Endothelial cell (in vitro differentiated cells): Measurements from ENCODE around the gene GAB4. TPM values are rescaled to one million over a fixed set of nuclear protein-coding genes. Genes with fewer than 3 reads are reported as not detected.
"Not testable (repeated sequence)": the region's sequence is repeated elsewhere in the genome, so short reads cannot be mapped to it uniquely, and the experiment has no call there.

Experiments
- DNase-seq: peaks from one replicate; pipeline ENCODE4 v3.0.0; 2021; ENCODE audit warnings: low spot score
- H3K27ac Mint-ChIP-seq: one replicate; pipeline ENCODE4 v1.8.0; 2021; ENCODE audit warnings: mixed read lengths, inconsistent platforms; ENCODE audit not compliant: unreplicated experiment
- H3K27me3 Mint-ChIP-seq: one replicate; pipeline ENCODE4 v1.8.0; 2021; ENCODE audit warnings: mild to moderate bottlenecking, moderate library complexity, mixed read lengths, inconsistent platforms; ENCODE audit not compliant: unreplicated experiment
- H3K36me3 Mint-ChIP-seq: one replicate; pipeline ENCODE4 v1.8.0; 2021; ENCODE audit warnings: mild to moderate bottlenecking, low read depth, mixed read lengths, inconsistent platforms; ENCODE audit not compliant: unreplicated experiment
- H3K4me1 Mint-ChIP-seq: one replicate; pipeline ENCODE4 v1.8.0; 2021; ENCODE audit warnings: mild to moderate bottlenecking, mixed read lengths, inconsistent platforms; ENCODE audit not compliant: unreplicated experiment
- H3K4me3 Mint-ChIP-seq: one replicate; pipeline ENCODE4 v1.8.0; 2021; ENCODE audit warnings: mild to moderate bottlenecking, mixed read lengths, inconsistent platforms; ENCODE audit not compliant: unreplicated experiment
- H3K9me3 Mint-ChIP-seq: one replicate; pipeline ENCODE4 v1.8.0; 2021; ENCODE audit warnings: mixed read lengths, inconsistent platforms; ENCODE audit not compliant: unreplicated experiment
- total RNA-seq: library from RNA; stranded (reverse); fragmentation: NEBNext Ultra II Directional; extraction: Animal tissue kit (Norgen Biotek cat#: 25700); gene quantifications from one replicate; pipeline ENCODE4 v1.2.1, GENCODE V29; 2021; ENCODE audit not compliant: unreplicated experiment
- TF ChIP-seq, protein P1 (sequence below): fragments of 200-600 bp; sonication (generic); IDR thresholded peaks from one replicate; pipeline ENCODE4 v1.5.0; 2021; ENCODE audit warnings: antibody characterized with exemption; ENCODE audit not compliant: unreplicated experiment

Gene GAB4
- total RNA-seq, 1 donor from 2014 or later, result 0.36 TPM

DNA sequence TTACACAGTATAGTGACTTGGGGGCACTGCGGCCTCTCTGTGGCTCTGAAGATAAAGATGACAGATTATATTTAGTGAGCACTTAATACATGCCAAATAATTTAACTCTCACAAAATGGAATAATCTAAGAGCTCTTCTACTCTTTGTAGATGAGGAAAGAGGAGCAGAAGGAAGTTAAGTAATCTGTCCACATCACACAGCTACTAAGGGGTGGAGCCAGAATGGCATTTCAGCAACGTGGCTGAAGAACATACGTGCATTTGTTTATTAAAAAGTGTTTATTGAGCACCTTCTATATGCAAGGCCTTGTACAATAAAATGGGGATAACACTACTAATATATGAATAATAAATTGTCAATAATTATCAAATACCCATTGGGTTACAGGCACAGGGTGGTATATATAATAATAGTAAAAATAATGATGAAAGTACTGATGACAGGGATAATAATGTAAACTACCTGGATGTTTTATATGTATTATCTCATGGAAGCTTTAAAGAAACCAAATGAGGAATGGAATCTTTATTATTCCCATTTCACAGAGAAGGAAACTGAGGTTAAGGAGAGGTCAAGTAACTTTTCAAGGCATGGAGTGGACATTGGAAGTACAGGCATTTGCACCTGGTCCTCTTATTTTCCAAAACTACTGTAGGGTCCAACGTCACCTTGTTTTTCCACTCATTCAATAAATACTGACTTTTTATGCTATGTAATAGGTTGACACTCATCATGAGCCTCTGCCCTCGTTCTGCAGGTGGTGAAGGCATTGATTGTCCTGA lies 38.7 kb upstream of the GAB4 start:
- peaks cover 3% of the 10 kb centered on the region for H3K9me3 Mint-ChIP-seq
- no peaks in the 10 kb centered on the region for H3K27me3 Mint-ChIP-seq
- DNase-seq, result no peak
- TF ChIP-seq, protein P1, sequence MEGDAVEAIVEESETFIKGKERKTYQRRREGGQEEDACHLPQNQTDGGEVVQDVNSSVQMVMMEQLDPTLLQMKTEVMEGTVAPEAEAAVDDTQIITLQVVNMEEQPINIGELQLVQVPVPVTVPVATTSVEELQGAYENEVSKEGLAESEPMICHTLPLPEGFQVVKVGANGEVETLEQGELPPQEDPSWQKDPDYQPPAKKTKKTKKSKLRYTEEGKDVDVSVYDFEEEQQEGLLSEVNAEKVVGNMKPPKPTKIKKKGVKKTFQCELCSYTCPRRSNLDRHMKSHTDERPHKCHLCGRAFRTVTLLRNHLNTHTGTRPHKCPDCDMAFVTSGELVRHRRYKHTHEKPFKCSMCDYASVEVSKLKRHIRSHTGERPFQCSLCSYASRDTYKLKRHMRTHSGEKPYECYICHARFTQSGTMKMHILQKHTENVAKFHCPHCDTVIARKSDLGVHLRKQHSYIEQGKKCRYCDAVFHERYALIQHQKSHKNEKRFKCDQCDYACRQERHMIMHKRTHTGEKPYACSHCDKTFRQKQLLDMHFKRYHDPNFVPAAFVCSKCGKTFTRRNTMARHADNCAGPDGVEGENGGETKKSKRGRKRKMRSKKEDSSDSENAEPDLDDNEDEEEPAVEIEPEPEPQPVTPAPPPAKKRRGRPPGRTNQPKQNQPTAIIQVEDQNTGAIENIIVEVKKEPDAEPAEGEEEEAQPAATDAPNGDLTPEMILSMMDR, result no peak
- no peak overlapping the region for H3K27ac Mint-ChIP-seq
- H3K4me3 Mint-ChIP-seq, result no peak overlapping the region
- H3K36me3 Mint-ChIP-seq, result no peaks in the 10 kb centered on the region
- H3K4me1 Mint-ChIP-seq, result no peaks in the 10 kb centered on the region

DNA sequence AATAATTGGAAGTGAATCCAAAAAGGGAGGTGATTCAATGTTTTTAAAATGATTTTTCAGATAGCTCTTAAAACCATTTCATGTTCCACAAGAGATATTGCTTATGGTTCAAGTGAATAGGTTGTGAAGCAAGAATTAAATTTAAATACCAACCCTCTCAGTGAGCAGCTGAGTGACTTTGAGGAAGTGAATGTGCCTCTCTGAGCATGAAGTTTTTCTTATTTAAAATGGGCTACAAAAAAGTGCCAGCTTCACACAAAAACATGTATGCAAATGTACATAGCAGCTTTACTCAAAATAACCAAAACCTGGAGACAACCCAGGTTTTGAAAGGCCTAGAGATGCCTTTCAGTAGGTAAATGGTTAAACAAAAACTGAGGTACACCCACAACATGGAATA lies 35.5 kb upstream of the GAB4 start:
- Mint-ChIP-seq H3K4me1 (no peaks in the 10 kb centered on the region), H3K27ac (no peak overlapping the region), H3K9me3 (peaks cover 3% of the 10 kb centered on the region), H3K4me3 (no peak overlapping the region), H3K36me3 (no peaks in the 10 kb centered on the region), H3K27me3 (no peaks in the 10 kb centered on the region)
- TF ChIP-seq, protein P1, result no peak
- no peak for DNase-seq

DNA sequence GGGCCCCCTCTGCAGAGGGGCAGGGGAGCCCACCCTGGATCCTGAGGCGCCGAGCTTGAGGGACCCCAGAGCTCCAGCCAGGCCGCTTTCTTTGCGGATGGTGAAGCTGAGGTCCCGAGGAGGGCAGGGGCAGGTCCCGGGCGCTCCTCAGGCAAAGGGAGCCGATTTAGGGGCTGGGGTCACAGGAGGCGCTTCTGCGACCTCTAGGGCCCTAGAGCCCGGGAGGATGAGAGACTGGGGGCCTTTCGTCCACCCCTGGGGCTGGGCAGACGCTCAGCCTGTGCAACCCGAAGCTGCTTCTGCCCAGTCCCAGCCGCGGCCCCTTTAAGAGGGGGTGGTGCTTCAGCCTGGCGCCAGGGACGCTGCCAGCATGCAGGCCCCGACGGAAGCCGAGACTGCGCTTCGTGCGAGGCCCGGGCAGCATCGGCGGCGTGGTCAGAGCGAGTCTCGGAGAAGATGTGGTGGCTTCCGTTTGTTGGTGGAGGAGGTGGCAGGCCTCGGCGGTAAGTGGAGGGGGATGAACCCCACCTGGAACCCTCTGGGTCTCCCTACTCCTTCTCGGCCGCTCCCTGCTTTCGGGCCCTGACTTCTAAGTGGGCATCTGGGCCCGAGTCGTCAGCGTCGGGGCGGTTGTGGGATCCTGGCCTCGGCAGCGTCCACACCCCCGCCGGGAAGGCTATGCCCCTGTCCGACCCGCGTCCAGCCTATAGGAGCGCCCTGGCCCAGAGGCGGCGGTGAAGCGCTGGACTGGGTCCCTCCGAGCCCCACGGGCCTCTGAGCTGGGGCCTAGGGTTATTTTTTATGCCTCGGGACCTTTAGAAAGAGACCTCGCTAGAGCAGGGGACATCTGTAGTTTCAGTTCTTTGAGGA lies 29.1 kb upstream of the GAB4 start:
- not testable (repeated sequence) for H3K9me3 Mint-ChIP-seq

DNA sequence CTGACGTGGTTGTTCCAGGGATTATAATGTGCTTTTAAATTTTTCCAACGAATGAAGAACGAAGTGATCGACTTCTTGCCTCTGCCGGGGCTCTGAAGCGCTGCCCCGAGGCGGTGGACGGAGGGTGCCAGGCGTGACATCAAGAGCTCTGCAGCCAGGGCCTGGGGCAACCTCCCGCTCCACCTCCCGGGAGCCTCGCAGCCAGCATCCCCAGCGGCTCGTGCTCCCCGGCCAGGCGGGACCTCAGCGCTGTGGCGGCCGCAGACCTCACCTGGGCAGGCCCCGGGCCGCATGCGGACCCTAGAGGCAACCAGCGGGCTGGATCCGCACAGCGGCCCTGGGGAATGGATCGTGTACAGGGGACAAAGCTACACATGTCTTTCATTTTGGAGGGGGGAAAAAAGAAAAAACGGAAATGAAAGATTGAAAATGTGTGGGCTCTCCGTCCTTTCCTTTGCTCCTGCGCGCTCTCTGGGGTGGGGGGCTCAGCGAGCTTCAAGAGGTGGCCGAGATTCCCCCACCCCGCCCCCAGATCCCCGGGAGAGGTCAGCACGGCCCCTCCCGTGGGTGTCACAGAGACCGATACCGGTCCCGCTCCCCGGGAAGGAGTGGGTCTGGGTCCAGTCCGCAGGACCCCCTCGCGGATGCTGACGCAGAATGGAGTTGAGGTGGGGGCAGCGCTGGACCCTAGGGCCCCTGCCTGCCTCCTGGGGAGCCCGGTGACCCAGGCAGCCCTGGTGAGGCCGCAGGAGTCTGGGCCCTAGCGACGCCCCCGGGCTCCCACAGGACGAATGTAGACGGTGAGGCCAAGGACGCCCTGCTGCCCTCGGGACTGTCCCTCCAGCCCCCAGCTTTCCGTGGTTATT lies 28.2 kb upstream of the GAB4 start:
- DNase-seq, H3K36me3 Mint-ChIP-seq, H3K9me3 Mint-ChIP-seq, H3K27ac Mint-ChIP-seq, H3K4me1 Mint-ChIP-seq, H3K4me3 Mint-ChIP-seq, H3K27me3 Mint-ChIP-seq: not testable (repeated sequence)

More for the DNA sequence above, 29.1 kb upstream of the GAB4 start:
- H3K36me3 Mint-ChIP-seq, DNase-seq, H3K27me3 Mint-ChIP-seq, H3K4me1 Mint-ChIP-seq, H3K27ac Mint-ChIP-seq, H3K4me3 Mint-ChIP-seq: not testable (repeated sequence)

DNA sequence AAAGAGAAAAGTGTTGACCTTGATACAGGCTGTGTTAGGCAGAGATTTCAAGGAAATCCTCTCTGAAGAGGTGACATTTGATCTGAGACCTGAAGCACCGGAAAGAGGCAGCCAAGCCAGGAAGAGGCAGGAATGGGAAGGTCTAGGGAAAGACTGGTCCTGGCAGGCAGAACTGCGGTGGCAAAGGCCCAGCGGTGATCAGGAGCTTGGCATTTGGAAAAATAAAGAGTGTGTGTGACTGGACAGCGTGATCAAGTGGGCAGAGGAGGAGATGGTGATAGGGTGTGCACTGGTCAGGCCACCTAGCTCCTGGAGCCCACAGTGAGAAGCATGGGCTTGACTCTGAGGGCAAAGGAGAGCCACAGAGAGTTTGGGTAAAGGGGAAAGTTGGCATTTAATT lies 27.2 kb upstream of the GAB4 start:
- no peaks in the 10 kb centered on the region for H3K36me3 Mint-ChIP-seq
- peaks cover 3% of the 10 kb centered on the region for H3K4me1 Mint-ChIP-seq
- no peak overlapping the region for H3K4me3 Mint-ChIP-seq
- H3K27me3 Mint-ChIP-seq, result peaks cover 1% of the 10 kb centered on the region
- TF ChIP-seq, protein P1, result no peak
- DNase-seq, result no peak
- H3K9me3 Mint-ChIP-seq, result no peaks in the 10 kb centered on the region
- H3K27ac Mint-ChIP-seq, result peak overlapping the region; percentile 44

DNA sequence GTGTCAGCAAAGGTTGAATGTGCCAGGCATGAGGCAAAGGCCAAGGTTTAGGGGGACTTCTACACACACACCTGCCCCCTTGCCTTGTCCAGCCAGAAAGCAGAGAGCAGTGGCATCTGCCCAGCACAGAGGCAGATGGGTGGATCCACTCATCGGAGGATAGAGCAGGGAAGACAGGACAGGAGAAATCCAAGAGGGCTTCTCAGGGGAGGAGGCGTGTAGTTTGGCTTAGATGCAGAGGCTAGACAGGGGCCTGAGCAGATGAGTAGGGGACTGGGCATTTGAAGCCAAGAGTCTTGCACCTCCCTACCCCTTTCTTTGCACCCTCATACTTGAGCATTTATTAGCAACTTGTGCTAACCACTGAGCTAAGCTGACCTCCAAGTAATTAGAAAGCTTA lies 26.5 kb upstream of the GAB4 start:
- DNase-seq, H3K4me3 Mint-ChIP-seq, H3K36me3 Mint-ChIP-seq, H3K27ac Mint-ChIP-seq, H3K27me3 Mint-ChIP-seq, H3K9me3 Mint-ChIP-seq, H3K4me1 Mint-ChIP-seq: not testable (repeated sequence)

DNA sequence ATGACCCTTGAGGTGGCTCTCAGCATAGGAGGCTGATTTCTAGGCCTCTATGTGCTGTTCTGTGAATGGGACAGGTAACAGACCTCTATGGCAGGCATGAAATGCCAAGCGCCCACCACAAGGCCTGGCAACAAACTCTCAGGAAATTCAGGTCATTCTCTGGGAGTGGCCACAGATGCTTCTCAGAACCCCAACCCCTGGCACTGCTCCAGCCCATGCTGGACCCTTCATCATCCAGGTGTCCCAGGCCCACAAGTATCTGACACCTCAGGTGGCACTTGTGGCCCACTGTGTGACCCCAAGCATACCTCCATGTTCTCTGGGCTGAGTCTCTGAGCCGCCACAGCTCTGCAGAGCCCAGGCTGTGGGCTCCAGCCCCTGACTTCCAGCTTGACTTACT lies 24.3 kb upstream of the GAB4 start:
- not testable (repeated sequence) for H3K4me1 Mint-ChIP-seq, DNase-seq, H3K9me3 Mint-ChIP-seq, H3K27ac Mint-ChIP-seq, H3K4me3 Mint-ChIP-seq, H3K36me3 Mint-ChIP-seq, H3K27me3 Mint-ChIP-seq

DNA sequence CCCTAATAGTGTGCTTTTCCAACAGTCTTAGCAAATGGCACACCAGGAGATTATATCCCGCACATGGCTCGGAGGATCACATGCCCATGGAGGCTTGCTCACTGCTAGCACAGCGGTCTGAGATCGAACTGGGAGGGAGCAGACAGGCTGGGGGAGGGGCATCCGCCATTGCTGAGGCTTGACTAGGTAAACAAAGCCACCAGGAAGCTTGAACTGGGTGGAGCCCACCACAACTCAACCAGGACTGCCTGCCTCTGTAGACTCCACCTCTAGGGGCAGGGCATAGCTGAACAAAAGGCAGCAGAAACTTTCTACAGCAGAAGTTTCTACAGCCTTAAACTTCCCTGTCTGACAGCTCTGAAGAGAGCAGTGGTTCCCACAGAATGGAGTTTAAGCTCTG lies 16.4 kb upstream of the GAB4 start:
- H3K9me3 Mint-ChIP-seq, result not testable (repeated sequence)

More for the DNA sequence above, 16.4 kb upstream of the GAB4 start:
- not testable (repeated sequence) for H3K4me1 Mint-ChIP-seq, H3K27me3 Mint-ChIP-seq, H3K27ac Mint-ChIP-seq, H3K4me3 Mint-ChIP-seq, DNase-seq, H3K36me3 Mint-ChIP-seq
